ENCODE measurements around the gene PRDM16.

DNA sequence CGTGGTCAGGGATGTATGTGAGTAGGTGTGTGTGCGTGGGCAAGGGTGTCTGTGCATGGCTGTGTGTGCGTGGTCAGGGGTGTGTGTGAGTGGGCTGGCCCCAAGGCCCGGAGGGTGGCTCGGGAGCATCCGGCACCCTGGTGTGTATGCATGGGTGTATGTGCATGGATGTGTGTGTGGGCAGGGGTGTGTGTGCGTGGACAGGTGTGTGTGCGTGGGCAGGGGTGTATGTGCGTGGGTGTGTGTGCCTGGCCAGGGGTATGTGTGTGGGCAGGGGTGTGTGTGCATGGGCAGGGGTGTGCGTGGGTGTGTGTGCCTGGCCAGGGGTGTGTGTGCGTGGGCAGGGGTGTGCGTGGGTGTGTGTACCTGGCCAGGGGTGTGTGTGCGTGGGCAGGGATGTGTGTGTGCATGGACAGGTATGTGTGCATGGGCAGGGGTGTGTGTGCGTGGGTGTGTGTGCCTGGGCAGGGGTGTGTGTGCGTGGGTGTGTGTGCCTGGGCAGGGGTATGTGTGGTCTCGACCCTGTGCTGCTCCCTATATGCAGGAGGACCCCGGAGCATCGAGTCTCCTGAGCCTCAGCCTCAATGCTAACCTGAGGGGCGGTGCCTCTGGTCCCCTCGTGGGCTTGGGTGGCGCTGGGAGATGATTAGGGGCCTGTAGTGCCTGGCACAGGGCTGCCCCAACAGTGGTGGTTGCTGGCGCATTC, 401.8 kb downstream of the PRDM16 start:
- TF ChIP-seq, protein P1, sequence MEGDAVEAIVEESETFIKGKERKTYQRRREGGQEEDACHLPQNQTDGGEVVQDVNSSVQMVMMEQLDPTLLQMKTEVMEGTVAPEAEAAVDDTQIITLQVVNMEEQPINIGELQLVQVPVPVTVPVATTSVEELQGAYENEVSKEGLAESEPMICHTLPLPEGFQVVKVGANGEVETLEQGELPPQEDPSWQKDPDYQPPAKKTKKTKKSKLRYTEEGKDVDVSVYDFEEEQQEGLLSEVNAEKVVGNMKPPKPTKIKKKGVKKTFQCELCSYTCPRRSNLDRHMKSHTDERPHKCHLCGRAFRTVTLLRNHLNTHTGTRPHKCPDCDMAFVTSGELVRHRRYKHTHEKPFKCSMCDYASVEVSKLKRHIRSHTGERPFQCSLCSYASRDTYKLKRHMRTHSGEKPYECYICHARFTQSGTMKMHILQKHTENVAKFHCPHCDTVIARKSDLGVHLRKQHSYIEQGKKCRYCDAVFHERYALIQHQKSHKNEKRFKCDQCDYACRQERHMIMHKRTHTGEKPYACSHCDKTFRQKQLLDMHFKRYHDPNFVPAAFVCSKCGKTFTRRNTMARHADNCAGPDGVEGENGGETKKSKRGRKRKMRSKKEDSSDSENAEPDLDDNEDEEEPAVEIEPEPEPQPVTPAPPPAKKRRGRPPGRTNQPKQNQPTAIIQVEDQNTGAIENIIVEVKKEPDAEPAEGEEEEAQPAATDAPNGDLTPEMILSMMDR (conservative IDR thresholded peaks at IDR 0.05; ENCODE audit: low read length) = no peak
- no peak for TF ChIP-seq EZH2phosphoT487 (IDR thresholded peaks at IDR 0.05; ENCODE audit: borderline replicate concordance)
